Ovary (tissue), 9 donors: ENCODE data around the gene FBXO4. TPM values are rescaled to one million over a fixed set of nuclear protein-coding genes. Genes with fewer than 3 reads are reported as not detected.
"Not testable (repeated sequence)": the region's sequence is repeated elsewhere in the genome, so short reads cannot be mapped to it uniquely, and the experiment has no call there.

Source experiments
- DNase-seq, 5 donors: peaks; one replicate each; pipeline ENCODE4 v3.0.0-alpha.2; 2019 to 2020
- H3K27ac ChIP-seq, 2 donors: fragments of 200-600 bp; one replicate each; pipeline versions ENCODE4 v1.5.1 to v1.8.0; 2019 to 2022
- H3K27me3 ChIP-seq: fragments of 200-600 bp; one replicate; pipeline ENCODE4 v1.8.0; 2022
- H3K36me3 ChIP-seq: fragments of 200-600 bp; sonication (generic); one replicate; pipeline ENCODE4 v1.5.1; 2019
- H3K4me1 ChIP-seq: one replicate; pipeline ENCODE4 v1.8.1; 2013; ENCODE audit warnings: mild to moderate bottlenecking, moderate library complexity; ENCODE audit not compliant: insufficient read depth
- H3K4me3 ChIP-seq: fragments of 200-600 bp; sonication (generic); one replicate; pipeline ENCODE4 v1.5.1; 2017
- H3K9me3 ChIP-seq, 2 donors: fragments of 200-600 bp in 1 of 2; sonication (generic) in 1 of 2; one replicate each; pipeline versions ENCODE4 v1.5.1 to v1.8.1; 2013 to 2019; ENCODE audit warnings: mild to moderate bottlenecking in 1 of 2, moderate library complexity in 1 of 2
- CTCF ChIP-seq, 3 donors: fragments of 450-650 bp in 2 of 3; fragments of 200-600 bp in 1 of 3; IDR thresholded peaks; one replicate each; pipeline versions ENCODE4 v1.5.1 to v1.8.0; 2016 to 2022; ENCODE audit warnings: antibody characterized with exemption in 3 of 3, mild to moderate bottlenecking in 1 of 3
- EP300 ChIP-seq: sonication (generic); formaldehyde crosslinking; IDR thresholded peaks from one replicate; pipeline ENCODE4 v1.6.1; 2017; ENCODE audit warnings: antibody characterized with exemption
- POLR2A ChIP-seq: fragments of 450-650 bp; IDR thresholded peaks from one replicate; pipeline ENCODE4 v1.6.1; 2017; ENCODE audit warnings: antibody characterized with exemption, mild to moderate bottlenecking, moderate library complexity
- WGBS, 3 donors: extraction: QIAGEN DNeasy Blood & Tissue Kit in 1 of 3; methylation state at CpG; one replicate each; pipeline versions ENCODE4 v1.1.5 to v1.1.7; 2013 to 2017; 5-methylcytosine and 5-hydroxymethylcytosine counted together
- intact Hi-C, 4 donors: fragments of 100-400 bp; cut with DNase I; formaldehyde crosslinking; loops; one replicate each; pipeline versions ENCODE4 v1.11.0 to v1.15.1; 2022 to 2023
- polyA plus RNA-seq, 2 donors: library from polyadenylated mRNA; stranded (reverse); fragments of 200-250 nt in 1 of 2; fragments of 350-450 nt in 1 of 2; fragmentation: Illumina TruSeq in 1 of 2; extraction: RNeasy Lipid Tissue Mini Kit (QIAGEN cat#74804) in 1 of 2; gene quantifications; one replicate each; pipeline ENCODE4 v1.2.3, GENCODE V29; 2013 to 2014
- total RNA-seq, 7 donors: library from RNA; depleted of rRNA in 2 of 7; stranded (reverse); fragments of >200 nt in 2 of 7; fragmentation: NEBNext Ultra II Directional in 3 of 7; extraction: Animal tissue kit (Norgen Biotek cat#: 25700) in 3 of 7; gene quantifications; one replicate each; pipeline versions ENCODE4 v1.1.0 to v1.2.4, GENCODE V29; 2016 to 2023
- donor health status: DM: no; HTN: no; CAD: no; lungs with moderate emphysema.
- donor health status: DM: no; HTN: no; CAD: no.
- donor health status: Bipolar disorder and iron deficiency.
- donor health status: DM: yes; HTN: yes; CAD: no.
- donor health status: DM: no; HTN: no; CAD: no.
- donor health status: DM: yes; HTN: yes; CAD: no.

FBXO4 gene
- total and polyA plus RNA-seq, 9 donors, result 7.4 to 16.3 (median 8.7) TPM

DNA sequence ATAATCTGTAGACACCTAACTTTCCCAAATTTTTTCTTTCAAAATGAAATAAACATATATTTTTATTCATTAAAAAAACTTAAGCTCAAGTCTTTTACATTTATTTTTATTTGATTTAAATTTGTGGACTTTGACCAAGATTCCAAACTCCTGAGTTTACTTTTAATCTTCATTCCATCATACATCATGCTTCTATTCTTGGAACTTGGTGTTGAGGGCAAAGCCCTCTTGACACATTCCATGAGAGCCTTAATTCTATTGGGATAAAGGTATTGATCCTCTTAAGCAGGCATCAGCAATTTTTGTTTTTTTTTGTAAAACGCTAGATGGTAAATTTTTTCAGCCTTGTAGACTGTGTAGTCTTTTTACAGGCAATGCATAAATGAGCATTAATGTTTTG, 53.6 kb downstream of the FBXO4 start:
- no peaks in the 10 kb centered on the region for H3K27me3 ChIP-seq
- DNase-seq, result no peak
- no peaks in the 10 kb centered on the region for H3K9me3 ChIP-seq
- no peaks in the 10 kb centered on the region for H3K4me1 ChIP-seq
- intact Hi-C loops, result no loop called here
- WGBS, 3 donors, result 85 to 95% (median 89%) methylated on average over 1 of the region's 1 CpG
- H3K36me3 ChIP-seq, result no peaks in the 10 kb centered on the region
- no peak overlapping the region for H3K4me3 ChIP-seq
- H3K27ac ChIP-seq, result no peak overlapping the region
- TF ChIP-seq POLR2A, result no peak
- no peak for TF ChIP-seq CTCF (IDR thresholded peaks at IDR 0.05)
- TF ChIP-seq EP300, result no peak

- 4 to 5% (median 4%) methylated on average over 2 of the region's 2 CpGs for WGBS, 3 donors
- H3K9me3 ChIP-seq, result no peaks in the 10 kb centered on the region
- no peak overlapping the region for H3K4me3 ChIP-seq
- DNase-seq, result no peak
- intact Hi-C loops, result no loop called here
- H3K27me3 ChIP-seq, result no peaks in the 10 kb centered on the region
- no peak overlapping the region for H3K27ac ChIP-seq
- no peaks in the 10 kb centered on the region for H3K4me1 ChIP-seq
- no peaks in the 10 kb centered on the region for H3K36me3 ChIP-seq
- TF ChIP-seq POLR2A (no peak), EP300 (no peak), CTCF (IDR thresholded peaks at IDR 0.05) (no peak)
Observed at GRCh38 chr5:41980396-41980795, 55.3 kb downstream of the FBXO4 start.

- DNase-seq, result no peak
- H3K27ac ChIP-seq, result no peak overlapping the region
- H3K9me3 ChIP-seq, result no peaks in the 10 kb centered on the region
- no peaks in the 10 kb centered on the region for H3K4me1 ChIP-seq
- H3K4me3 ChIP-seq, result no peak overlapping the region
- H3K36me3 ChIP-seq, result no peaks in the 10 kb centered on the region
- no peak for TF ChIP-seq POLR2A
- no peak for TF ChIP-seq CTCF (IDR thresholded peaks at IDR 0.05)
- TF ChIP-seq EP300, result no peak
- H3K27me3 ChIP-seq, result no peaks in the 10 kb centered on the region
- intact Hi-C loops, result no loop called here
Observed at GRCh38 chr5:41980870-41981269, 55.8 kb downstream of the FBXO4 start.

DNA sequence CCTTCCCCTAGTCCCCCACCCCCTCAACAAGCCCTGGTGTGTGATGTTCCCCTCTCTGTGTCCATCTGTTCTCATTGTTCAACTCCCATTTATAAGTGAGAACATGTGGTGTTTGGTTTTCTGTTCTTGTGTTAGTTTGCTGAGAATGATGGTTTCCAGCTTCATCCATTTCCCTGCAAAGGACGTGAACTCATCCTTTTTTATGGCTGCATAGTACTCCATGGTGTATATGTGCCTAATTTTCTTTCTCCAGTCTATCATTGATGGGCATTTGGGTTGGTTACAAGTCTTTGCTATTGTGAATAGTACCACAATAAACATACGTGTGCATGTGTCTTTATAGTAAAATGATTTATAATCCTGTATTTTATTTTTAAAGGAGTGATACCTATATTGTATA, 57.8 kb downstream of the FBXO4 start:
- WGBS, 3 donors, result 81 to 89% (median 84%) methylated on average over 2 of the region's 2 CpGs
- H3K27me3 ChIP-seq, H3K9me3 ChIP-seq, H3K27ac ChIP-seq, H3K36me3 ChIP-seq, H3K4me3 ChIP-seq, intact Hi-C loops, DNase-seq, H3K4me1 ChIP-seq: not testable (repeated sequence)

DNA sequence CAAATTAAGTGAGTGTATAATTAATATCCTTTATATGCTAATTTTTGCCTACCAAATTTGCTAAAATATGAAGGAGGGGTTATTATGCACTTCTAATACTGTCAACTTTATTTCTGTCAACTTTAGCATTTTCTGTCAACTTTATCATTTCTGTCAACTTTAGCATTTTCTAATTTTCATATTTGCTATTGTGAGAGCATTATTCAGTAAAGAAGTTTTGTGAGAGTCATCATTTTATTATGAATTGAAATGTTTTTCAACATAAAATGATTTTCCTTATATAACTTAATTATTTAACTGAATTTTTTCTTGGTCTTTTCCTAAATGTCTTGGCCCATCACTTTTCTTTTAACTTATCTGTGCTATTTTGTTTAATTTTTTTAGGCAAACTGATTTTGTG, 58.2 kb downstream of the FBXO4 start:
- Histone ChIP-seq H3K4me3 (no peak overlapping the region), H3K36me3 (no peaks in the 10 kb centered on the region), H3K27me3 (no peaks in the 10 kb centered on the region), H3K4me1 (no peaks in the 10 kb centered on the region), H3K9me3 (no peaks in the 10 kb centered on the region), H3K27ac (no peak overlapping the region)
- intact Hi-C loops, result no loop called here
- no peak for DNase-seq
- TF ChIP-seq EP300 (no peak), CTCF (IDR thresholded peaks at IDR 0.05) (no peak), POLR2A (no peak)
